Islet precursor cell (in vitro differentiated cells): ENCODE data around the gene NDUFAF3.

Source experiments
- DNase-seq: peaks from one replicate; pipeline ENCODE4 v3.0.0-alpha.2; 2018

The NDUFAF3 gene

GRCh38 chr3:49020330-49021212 lies 1.4 kb upstream of the NDUFAF3 start:
- peak; percentile 67 for DNase-seq

GRCh38 chr3:49021213-49021812 lies 608 bp upstream of the NDUFAF3 start:
- DNase-seq: peak; percentile 99

DNA sequence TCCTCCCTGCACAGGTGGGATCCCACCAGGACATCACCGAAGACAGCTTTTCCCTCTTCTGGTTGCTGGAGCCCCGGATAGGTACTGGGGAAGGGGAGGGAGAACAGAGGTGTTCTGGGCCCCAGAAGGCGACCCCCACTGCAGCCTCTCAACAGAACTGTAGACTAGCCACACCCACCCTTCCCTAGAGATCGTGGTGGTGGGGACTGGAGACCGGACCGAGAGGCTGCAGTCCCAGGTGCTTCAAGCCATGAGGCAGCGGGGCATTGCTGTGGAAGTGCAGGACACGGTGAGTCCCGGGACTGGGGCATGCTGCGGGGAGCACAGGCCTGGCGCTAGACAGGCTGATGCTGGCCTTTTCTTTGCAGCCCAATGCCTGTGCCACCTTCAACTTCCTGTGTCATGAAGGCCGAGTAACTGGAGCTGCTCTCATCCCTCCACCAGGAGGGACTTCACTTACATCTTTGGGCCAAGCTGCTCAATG lies 809 bp downstream of the NDUFAF3 start:
- peak; percentile 60 for DNase-seq

DNA sequence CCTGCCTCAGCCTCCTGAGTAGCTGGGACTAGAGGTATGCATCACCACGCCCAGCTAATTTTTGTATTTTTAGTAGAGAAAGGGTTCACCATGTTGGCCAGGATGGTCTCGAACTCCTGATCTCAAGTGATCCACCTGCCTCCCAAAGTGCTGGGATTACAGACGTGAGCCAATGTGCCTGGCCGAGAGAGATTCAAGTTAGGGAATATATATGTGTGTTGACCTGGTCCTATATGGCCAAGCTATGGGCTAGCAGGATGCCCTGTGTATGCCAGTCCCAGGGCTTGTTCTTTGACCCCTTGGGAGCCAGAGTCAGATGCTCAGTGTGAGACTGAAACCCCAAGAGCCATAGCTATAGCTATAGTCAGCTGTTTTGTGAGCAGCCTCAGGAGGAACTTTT lies 1.9 kb downstream of the NDUFAF3 start:
- DNase-seq: peak; percentile 30

- DNase-seq: peak; percentile 31
Observed at GRCh38 chr3:49024449-49024848, 2.5 kb downstream of the NDUFAF3 start.

DNA sequence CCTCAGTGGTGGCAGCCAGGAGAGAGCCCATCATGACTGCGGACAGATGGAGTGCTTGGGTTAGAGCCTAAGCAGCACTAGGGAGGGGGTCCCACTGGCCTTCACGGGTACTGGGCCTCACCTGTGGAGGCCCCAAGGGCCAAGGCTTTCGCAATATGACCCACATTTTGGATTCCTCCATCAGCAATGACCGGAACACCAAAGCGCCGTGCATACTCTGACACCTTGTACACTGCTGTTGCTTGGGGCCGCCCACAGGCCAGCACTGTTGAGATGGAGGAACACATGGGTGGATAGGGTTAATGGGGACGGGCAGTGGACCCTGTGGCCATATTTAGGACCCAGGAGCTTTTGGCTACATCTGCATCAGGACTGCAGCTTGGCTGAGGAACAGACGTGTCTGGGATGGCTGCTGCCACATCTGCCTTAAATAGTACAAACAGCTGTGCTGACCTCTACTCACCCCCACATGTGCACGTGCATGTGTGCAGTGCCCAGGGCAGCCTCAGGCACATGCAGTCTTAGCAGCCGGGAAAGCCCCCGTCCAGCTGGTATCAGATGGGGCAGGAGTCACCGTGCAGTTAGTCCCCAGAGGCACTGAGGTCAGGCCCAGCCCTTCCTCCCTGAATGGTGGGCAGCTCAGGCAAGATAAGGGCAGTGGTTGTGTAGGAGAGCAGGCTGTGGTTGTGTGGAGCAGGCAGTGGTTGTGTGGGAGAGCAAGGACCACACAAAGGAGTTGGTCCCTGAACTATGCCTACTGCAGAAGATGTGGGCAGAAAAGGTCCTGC lies 3.3 kb downstream of the NDUFAF3 start:
- peak; percentile 43 for DNase-seq

GRCh38 chr3:49025793-49026520 lies 4.0 kb downstream of the NDUFAF3 start:
- no peak for DNase-seq

GRCh38 chr3:49026536-49026935 lies 4.6 kb downstream of the NDUFAF3 start:
- no peak for DNase-seq

- DNase-seq: no peak
Observed at GRCh38 chr3:49027634-49028033, 5.7 kb downstream of the NDUFAF3 start.

- DNase-seq: no peak
Observed at GRCh38 chr3:49028298-49028672, 6.4 kb downstream of the NDUFAF3 start.

- peak; percentile 95 for DNase-seq
Observed at GRCh38 chr3:49028673-49029562, 7.0 kb downstream of the NDUFAF3 start, which contains the start of gene IMPDH2. Gene IMPDH2 (minus strand): TSS chr3:49029398. CDS start chr3:49029350, 48 bp downstream.

GRCh38 chr3:49029563-49029884 lies 7.6 kb downstream of the NDUFAF3 start:
- DNase-seq: no peak

DNA sequence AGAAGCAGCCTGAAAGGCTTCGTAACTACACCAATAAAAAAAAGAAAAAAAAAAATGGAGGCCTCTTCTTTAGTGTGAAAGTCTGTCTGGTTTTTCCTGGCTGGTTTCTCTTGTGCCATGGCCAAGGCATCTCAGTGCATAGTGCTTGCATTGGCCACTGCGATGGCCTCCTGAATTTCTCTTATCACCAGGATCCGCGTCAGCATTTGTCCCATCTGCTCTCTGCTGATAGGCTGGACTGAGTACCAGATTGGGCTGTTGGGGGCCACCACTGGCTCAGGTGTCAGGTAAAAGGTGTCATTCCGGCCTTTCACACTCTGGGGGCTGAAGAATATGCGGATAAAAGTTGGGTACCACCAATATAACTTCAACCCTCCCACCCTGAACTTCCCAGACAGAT lies 8.4 kb downstream of the NDUFAF3 start:
- no peak for DNase-seq

DNA sequence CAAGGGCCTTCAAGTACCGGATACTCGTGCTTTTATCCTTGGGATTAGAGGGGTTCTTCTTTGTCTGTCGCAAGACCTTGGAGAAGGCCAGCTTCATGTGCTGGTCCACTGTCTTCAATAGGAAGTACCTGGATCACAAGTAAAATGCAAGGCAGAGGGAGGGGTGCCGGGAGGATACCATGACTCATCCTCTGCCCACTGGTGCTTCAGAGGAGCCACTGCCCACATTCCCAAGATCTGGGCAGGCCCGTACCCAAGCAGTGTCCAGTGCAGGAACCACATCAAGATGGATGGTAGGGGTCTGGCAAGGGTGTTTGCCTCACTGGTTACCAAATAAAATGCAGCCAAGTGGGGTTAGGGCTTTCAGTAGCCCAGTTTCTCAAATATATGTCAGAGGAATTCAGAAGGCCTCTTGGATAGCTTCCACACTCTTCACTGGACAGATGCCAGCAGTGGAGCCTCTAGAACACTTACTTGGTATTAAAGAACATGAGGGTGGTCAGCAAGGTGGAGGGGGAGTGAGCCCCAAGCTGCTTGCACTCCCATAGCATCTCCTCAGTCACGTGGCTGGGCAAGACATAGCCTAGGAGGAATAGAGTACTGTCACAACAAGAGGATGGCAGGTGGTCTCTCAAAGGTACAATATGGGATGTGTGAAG lies 10.9 kb downstream of the NDUFAF3 start:
- DNase-seq: no peak

- no peak for DNase-seq
Observed at GRCh38 chr3:49034650-49035049, 12.7 kb downstream of the NDUFAF3 start.

- no peak for DNase-seq
Observed at GRCh38 chr3:49035281-49035680, 13.4 kb downstream of the NDUFAF3 start.

DNA sequence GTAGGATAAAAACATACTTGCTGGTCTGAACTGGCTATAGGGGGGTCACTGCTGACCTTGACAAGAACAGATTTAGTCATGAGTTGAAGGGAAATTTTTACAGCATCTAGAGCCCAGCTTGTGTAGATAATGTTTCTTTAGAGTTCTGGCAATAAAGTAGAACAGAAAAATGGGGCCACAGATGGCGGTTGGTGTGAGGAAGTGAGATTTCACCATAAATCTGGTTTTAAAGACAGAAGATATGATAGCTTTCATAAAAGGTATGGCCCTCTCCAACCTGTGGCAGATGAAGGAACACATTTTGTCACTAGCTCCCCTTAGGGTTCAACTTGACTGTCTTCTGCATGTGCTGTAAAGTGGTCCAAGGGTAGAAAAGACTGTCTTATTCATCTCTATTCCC lies 31.6 kb downstream of the NDUFAF3 start:
- DNase-seq: no peak

GRCh38 chr3:49054344-49054862 lies 32.5 kb downstream of the NDUFAF3 start:
- no peak for DNase-seq

GRCh38 chr3:49057268-49057667 lies 35.3 kb downstream of the NDUFAF3 start:
- DNase-seq: no peak

- no peak for DNase-seq
Observed at GRCh38 chr3:49058011-49058410, 36.1 kb downstream of the NDUFAF3 start.
